Fibroblast of lung (primary cell): ENCODE measurements around the gene PAQR7.

Experiments used
- CTCF ChIP-seq, 2 donors: IDR thresholded peaks in 1 of 2; conservative IDR thresholded peaks in 1 of 2; 1 replicate in 1 of 2; 2 replicates in 1 of 2; pipeline ENCODE4 v1.5.1; 2011 to 2012; ENCODE audit warnings: low read length in 2 of 2, control low read depth in 1 of 2, inconsistent platforms in 1 of 2, low read depth in 1 of 2, mild to moderate bottlenecking in 1 of 2
- EZH2 ChIP-seq: IDR thresholded peaks from 2 replicates; pipeline ENCODE4 v1.5.1; 2012; ENCODE audit warnings: low read length, control low read depth, mild to moderate bottlenecking; ENCODE audit errors: missing control alignments

DNA sequence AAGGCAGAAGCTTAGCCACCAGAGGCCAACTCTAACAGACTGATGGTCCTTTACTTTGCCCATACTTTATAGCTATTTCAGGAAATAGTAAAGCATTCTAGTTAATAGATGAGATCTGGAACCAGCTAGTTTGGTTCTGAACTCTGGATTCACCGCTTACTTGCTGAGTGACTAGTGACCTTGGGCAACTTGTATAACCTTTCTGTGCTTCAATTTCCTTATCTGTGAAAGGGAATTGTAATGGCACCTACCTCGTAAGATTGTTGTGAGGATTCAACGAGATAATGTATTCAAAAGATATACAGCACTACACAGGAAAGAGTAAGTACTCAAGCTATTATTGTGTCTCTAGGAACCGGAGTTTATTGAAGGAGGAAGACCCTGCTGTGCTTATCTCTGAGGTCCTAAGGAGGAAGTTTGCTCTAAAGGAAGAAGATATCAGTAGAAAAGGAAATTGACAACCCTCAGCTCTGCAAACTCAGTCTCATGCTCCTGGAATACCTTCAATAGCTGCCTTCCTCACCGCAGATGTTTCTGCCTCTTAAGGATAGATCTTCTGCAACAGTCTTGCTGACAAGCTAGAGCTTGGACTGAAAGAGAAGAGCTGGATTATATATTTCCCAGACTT is 43.8 kb downstream of the PAQR7 start:
- TF ChIP-seq CTCF (conservative IDR thresholded peaks at IDR 0.05 in 1 of 2, IDR thresholded peaks at IDR 0.05 in 1 of 2; ENCODE audit: low read depth in 1 of 2, low read length in 2 of 2) (no peak), EZH2 (no peak)
